Endothelial cell of umbilical vein (primary cell): Measurements from ENCODE around the gene STARD9. TPM values are rescaled to one million over a fixed set of nuclear protein-coding genes. Genes with fewer than 3 reads are reported as not detected.

Source experiments
- BruUV-seq: library from RNA; stranded (reverse); fragments of 400-500 nt; replicated peaks from 2 replicates; lab custom pipeline; 2021; lab: Mats Ljungman, UMichigan
- CTCF ChIA-PET: fragments of 300-600, 350-600 bp; sonication (Branson Sonifier 250); formaldehyde crosslinking; loops from one replicate; lab custom pipeline; 2021; ENCODE audit warnings: antibody characterized with exemption, inconsistent platforms; lab: Charles Lee
- POLR2A ChIA-PET: fragments of 300-600, 350-600 bp; sonication (Branson Sonifier 250); formaldehyde crosslinking; loops from one replicate; lab custom pipeline; 2021; ENCODE audit warnings: antibody characterized with exemption, inconsistent platforms; lab: Charles Lee
- DNase-seq: peaks from one replicate; pipeline ENCODE4 v3.0.0-alpha.2; 2011; ENCODE audit warnings: low read depth, low spot score
- FAIRE-seq: peaks from 2 replicates; lab custom pipeline; 2011; peaks lifted over from hg19 to GRCh38; lab: Jason Lieb, UNC
- H2AFZ ChIP-seq: 2 replicates; pipeline ENCODE4 v1.6.0; 2012; ENCODE audit warnings: low read depth, low read length, control low read depth, inconsistent platforms
- H3K27ac ChIP-seq: 2 replicates; pipeline ENCODE4 v1.5.1; 2011; ENCODE audit warnings: low read depth, mild to moderate bottlenecking, control low read depth, low read length, moderate library complexity; ENCODE audit not compliant: insufficient read depth
- H3K27me3 ChIP-seq, 2 experiments: 2 replicates each; pipeline versions ENCODE4 v1.6.0 to v1.6.1; 2011; ENCODE audit warnings: low read length in 2 of 2, mixed read lengths in 1 of 2; ENCODE audit not compliant: control insufficient read depth in 2 of 2, insufficient read depth in 2 of 2
- H3K36me3 ChIP-seq, 2 experiments: 2 replicates in 1 of 2; 3 replicates in 1 of 2; pipeline ENCODE4 v1.5.1; 2011; ENCODE audit warnings: low read length in 2 of 2, mild to moderate bottlenecking in 1 of 2, moderate library complexity in 1 of 2; ENCODE audit not compliant: control insufficient read depth in 2 of 2, insufficient read depth in 2 of 2; ENCODE audit errors: extremely low read depth in 1 of 2
- H3K4me1 ChIP-seq: 3 replicates; pipeline ENCODE4 v1.5.1; 2011; ENCODE audit warnings: mild to moderate bottlenecking, low read length; ENCODE audit not compliant: control insufficient read depth, insufficient read depth; ENCODE audit errors: extremely low read depth
- H3K4me2 ChIP-seq: 2 replicates; pipeline ENCODE4 v1.6.1; 2011; ENCODE audit warnings: low read length, control low read depth, mixed read lengths; ENCODE audit not compliant: insufficient read depth
- H3K4me3 ChIP-seq, 3 experiments: fragments of 200-600 bp in 1 of 3; sonication (generic), shearing (Covaris generic) in 1 of 3; replicated peaks in 1 of 3; 2 replicates each; pipeline ENCODE4 v1.5.1; 2011 to 2016; ENCODE audit warnings: control low read depth in 3 of 3, low read length in 3 of 3, mild to moderate bottlenecking in 2 of 3, inconsistent platforms in 1 of 3, low read depth in 1 of 3, moderate library complexity in 1 of 3; ENCODE audit not compliant: insufficient read depth in 1 of 3
- H3K79me2 ChIP-seq: 2 replicates; pipeline ENCODE4 v1.6.0; 2012; ENCODE audit warnings: low read length, inconsistent platforms; ENCODE audit not compliant: control insufficient read depth, insufficient read depth
- H3K9ac ChIP-seq: replicated peaks from 2 replicates; pipeline ENCODE3; 2011; ENCODE audit warnings: low read length, control low read depth; ENCODE audit not compliant: insufficient read depth; ENCODE audit errors: extremely low read depth
- H3K9me1 ChIP-seq: replicated peaks from 3 replicates; pipeline ENCODE4 v1.6.0; 2011; ENCODE audit warnings: mild to moderate bottlenecking, low read length; ENCODE audit not compliant: control insufficient read depth, insufficient read depth; ENCODE audit errors: extremely low read depth
- H3K9me3 ChIP-seq: replicated peaks from 2 replicates; pipeline ENCODE4 v1.5.1; 2012; ENCODE audit warnings: low read length, inconsistent platforms; ENCODE audit not compliant: control insufficient read depth, insufficient read depth
- H4K20me1 ChIP-seq: replicated peaks from 2 replicates; pipeline ENCODE3; 2011; ENCODE audit warnings: mild to moderate bottlenecking, low read length; ENCODE audit not compliant: control insufficient read depth, insufficient read depth; ENCODE audit errors: extremely low read depth
- CTCF ChIP-seq, 2 donors: IDR thresholded peaks; 1 replicate in 1 of 2; 2 replicates in 1 of 2; pipeline ENCODE4 v1.5.1; 2011; ENCODE audit warnings: low read length in 2 of 2, mild to moderate bottlenecking in 2 of 2, moderate library complexity in 2 of 2, control low read depth in 1 of 2, inconsistent platforms in 1 of 2, low read depth in 1 of 2; ENCODE audit not compliant: insufficient read depth in 1 of 2; ENCODE audit errors: extremely low read depth in 1 of 2
- EZH2 ChIP-seq: IDR thresholded peaks from 2 replicates; pipeline ENCODE4 v1.6.1; 2012; ENCODE audit warnings: borderline replicate concordance, low read depth, mild to moderate bottlenecking, moderate library complexity, low read length, inconsistent platforms; ENCODE audit not compliant: severe bottlenecking
- FOS ChIP-seq: IDR thresholded peaks from 2 replicates; pipeline ENCODE4 v1.6.1; 2011; ENCODE audit warnings: mild to moderate bottlenecking, low read length, moderate library complexity, borderline replicate concordance; ENCODE audit not compliant: insufficient read depth
- GATA2 ChIP-seq: IDR thresholded peaks from 2 replicates; pipeline ENCODE4 v1.7.0; 2011; ENCODE audit warnings: low read depth, mild to moderate bottlenecking, moderate library complexity, mixed read lengths, low read length; ENCODE audit not compliant: insufficient read length, insufficient read depth
- JUN ChIP-seq: IDR thresholded peaks from 2 replicates; pipeline ENCODE4 v1.6.1; 2011; ENCODE audit warnings: borderline replicate concordance, low read depth; ENCODE audit not compliant: insufficient read length, insufficient read depth
- MAX ChIP-seq: IDR thresholded peaks from 2 replicates; pipeline ENCODE4 v1.6.1; 2011; ENCODE audit not compliant: insufficient read depth, insufficient read length
- MYC ChIP-seq: IDR thresholded peaks from one replicate; pipeline ENCODE4 v1.6.1; 2011; ENCODE audit warnings: mild to moderate bottlenecking, low read depth, low read length
- POLR2A ChIP-seq: IDR thresholded peaks from 2 replicates; pipeline ENCODE4 v1.6.1; 2012; ENCODE audit warnings: low read depth, mild to moderate bottlenecking, control low read depth, low read length
- POLR2AphosphoS5 ChIP-seq: IDR thresholded peaks from 2 replicates; pipeline ENCODE4 v1.6.1; 2012; ENCODE audit warnings: low read depth, mild to moderate bottlenecking, control low read depth, low read length, moderate library complexity; ENCODE audit not compliant: insufficient read depth
- dilution Hi-C: fragments of 300-500 bp; cut with MboI; formaldehyde crosslinking; loops from one replicate; pipeline ENCODE4 v1.15.0; 2019; ENCODE audit warnings: low sequenced_read_pairs; ENCODE audit not compliant: extremely low pct_ligation_motif_present
- intact Hi-C: fragments of 100-400 bp; cut with micrococcal nuclease; formaldehyde crosslinking; loops from one replicate; pipeline ENCODE4 v1.10.0; 2022
- polyA plus RNA-seq, 4 experiments: library from polyadenylated mRNA; depleted of rRNA in 3 of 4; stranded (reverse) in 3 of 4; unstranded in 1 of 4; fragments of >200 nt; gene quantifications; 2 replicates each; pipeline versions ENCODE4 v1.2.1 to v1.2.3, GENCODE V29; 2011 to 2012; ENCODE audit warnings: missing spikeins in 1 of 4
- total RNA-seq: library from RNA; stranded (reverse); gene quantifications from 2 replicates; pipeline ENCODE4 v1.2.3, GENCODE V29; 2021

STARD9 gene
- total and polyA plus RNA-seq, 2 donors (not counting 3 experiments of a cell fraction or from before 2014, with no cell fraction given) = 4.6 to 17.5 TPM

DNA sequence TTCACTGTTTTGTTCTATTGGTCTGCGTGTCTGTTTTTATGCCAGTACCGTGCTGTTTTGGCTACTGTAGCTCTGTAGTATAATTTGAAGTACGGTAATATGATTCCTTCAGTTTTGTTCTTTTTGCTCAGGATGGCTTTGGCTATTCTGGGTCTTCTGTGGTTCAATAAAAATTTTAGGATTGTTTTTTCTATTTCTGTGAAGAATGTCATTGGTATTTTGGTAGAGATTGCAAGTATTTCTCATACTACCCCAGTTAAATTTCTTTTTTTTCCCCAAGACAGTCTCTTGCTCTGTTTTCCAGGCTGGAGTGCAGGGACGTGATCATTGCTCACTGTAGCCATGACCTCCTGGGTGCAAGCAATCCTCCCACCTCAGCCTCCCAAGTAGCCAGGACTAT, 53.4 kb downstream of the STARD9 start:
- Histone ChIP-seq H3K4me3 (no peak overlapping the region), H3K27me3 (no peaks in the 10 kb centered on the region), H3K4me1 (no peaks in the 10 kb centered on the region), H2AFZ (no peak overlapping the region), H3K79me2 (no peaks in the 10 kb centered on the region), H3K9ac (no peak overlapping the region), H3K9me1 (no peaks in the 10 kb centered on the region), H3K36me3 (no peaks in the 10 kb centered on the region), H4K20me1 (no peaks in the 10 kb centered on the region), H3K4me2 (no peak overlapping the region), H3K9me3 (no peaks in the 10 kb centered on the region), H3K27ac (no peak overlapping the region)
- BruUV-seq = no TSS peak
- DNase-seq (no peak), FAIRE-seq (no peak)
- ChIA-PET POLR2A (no interaction called here), CTCF (interaction anchor here (2.0 kb wide), 1 partner anchor 9 kb away, joined by 4 read pairs; no protein-coding TSS in a partner anchor)
- intact Hi-C loops = no loop called here
- no peak for TF ChIP-seq JUN
- TF ChIP-seq FOS = no peak
- TF ChIP-seq EZH2 = no peak
- no peak for TF ChIP-seq GATA2
- no peak for TF ChIP-seq POLR2AphosphoS5
- TF ChIP-seq MAX = no peak
- TF ChIP-seq MYC = no peak
- TF ChIP-seq CTCF (IDR thresholded peaks at IDR 0.05; ENCODE audit: extremely low read depth in 1 of 2, insufficient read depth in 1 of 2, low read depth in 1 of 2, low read length in 2 of 2) = no peak
- TF ChIP-seq POLR2A = no peak
- dilution Hi-C loops = no loop called here
